Astrocyte (in vitro differentiated cells and primary cell): Measurements from ENCODE around the gene MED13L.

ENCODE experiments used
- EZH2 ChIP-seq: IDR thresholded peaks from 2 replicates; pipeline ENCODE4 v1.6.1; 2012; ENCODE audit warnings: mild to moderate bottlenecking, low read length, inconsistent platforms; ENCODE audit not compliant: insufficient read depth
- TF ChIP-seq, protein P1 (sequence below): IDR thresholded peaks from 2 replicates; pipeline ENCODE4 v1.5.1; 2011; ENCODE audit warnings: low read depth, mild to moderate bottlenecking, inconsistent platforms, low read length, moderate library complexity; ENCODE audit not compliant: insufficient read depth

DNA sequence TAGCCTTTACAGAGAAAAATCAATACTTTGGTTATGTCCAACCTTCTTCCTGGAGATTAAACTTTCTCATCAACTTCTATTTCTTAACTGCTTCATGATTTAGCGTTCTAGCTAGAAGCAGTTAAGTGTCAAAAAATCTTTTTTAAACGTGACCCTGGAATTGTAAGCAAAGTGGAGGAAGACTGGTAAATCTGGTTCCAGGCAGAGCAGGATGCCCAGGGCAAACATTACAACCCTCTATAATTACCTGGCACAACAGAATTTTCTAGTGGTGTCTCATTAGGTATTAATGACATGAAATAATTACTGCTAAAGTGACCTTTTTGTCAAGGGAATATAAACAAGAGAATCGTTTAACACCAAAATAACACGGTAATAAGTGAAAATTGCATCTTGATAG lies 320.8 kb downstream of the MED13L start:
- TF ChIP-seq, protein P1, sequence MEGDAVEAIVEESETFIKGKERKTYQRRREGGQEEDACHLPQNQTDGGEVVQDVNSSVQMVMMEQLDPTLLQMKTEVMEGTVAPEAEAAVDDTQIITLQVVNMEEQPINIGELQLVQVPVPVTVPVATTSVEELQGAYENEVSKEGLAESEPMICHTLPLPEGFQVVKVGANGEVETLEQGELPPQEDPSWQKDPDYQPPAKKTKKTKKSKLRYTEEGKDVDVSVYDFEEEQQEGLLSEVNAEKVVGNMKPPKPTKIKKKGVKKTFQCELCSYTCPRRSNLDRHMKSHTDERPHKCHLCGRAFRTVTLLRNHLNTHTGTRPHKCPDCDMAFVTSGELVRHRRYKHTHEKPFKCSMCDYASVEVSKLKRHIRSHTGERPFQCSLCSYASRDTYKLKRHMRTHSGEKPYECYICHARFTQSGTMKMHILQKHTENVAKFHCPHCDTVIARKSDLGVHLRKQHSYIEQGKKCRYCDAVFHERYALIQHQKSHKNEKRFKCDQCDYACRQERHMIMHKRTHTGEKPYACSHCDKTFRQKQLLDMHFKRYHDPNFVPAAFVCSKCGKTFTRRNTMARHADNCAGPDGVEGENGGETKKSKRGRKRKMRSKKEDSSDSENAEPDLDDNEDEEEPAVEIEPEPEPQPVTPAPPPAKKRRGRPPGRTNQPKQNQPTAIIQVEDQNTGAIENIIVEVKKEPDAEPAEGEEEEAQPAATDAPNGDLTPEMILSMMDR: no peak
- TF ChIP-seq EZH2: no peak
